ENCODE data around the gene CLDN3.

DNA sequence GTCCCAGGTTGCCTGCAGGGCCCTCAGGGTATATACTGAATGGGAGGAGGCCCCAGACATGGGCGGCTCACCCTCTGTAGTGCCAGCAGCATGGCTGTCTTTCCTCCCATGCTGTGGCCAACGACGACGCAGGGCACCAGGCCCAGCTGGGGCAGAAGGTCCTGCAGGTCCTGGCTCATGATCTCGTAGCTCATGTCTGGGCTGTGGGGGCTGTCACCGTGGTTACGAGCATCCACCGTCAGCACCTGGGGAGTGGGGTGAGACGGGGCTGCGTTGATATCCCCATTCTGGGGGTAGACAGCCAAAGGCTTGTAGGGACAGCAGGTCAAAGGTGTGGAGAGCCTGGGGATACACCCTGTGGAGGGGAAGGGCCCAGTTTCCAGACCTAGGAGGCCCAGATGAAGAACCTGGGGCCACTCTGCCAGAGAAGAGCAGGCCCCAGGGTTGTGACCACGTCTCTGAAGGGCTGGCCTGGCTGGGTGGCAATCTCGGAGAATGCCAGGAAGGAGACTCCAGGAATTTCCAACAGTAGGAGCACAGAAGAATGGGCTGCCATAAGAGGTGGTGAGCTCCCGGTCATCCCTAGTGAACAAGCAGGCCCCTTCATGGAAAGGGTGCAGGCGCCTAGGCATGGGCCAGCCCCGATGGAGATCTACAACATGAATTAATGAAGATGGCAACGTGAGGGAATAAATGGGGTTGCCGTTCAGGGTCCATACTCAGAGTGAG lies 32.4 kb downstream of the CLDN3 start:
- TF ChIP-seq, protein P1, sequence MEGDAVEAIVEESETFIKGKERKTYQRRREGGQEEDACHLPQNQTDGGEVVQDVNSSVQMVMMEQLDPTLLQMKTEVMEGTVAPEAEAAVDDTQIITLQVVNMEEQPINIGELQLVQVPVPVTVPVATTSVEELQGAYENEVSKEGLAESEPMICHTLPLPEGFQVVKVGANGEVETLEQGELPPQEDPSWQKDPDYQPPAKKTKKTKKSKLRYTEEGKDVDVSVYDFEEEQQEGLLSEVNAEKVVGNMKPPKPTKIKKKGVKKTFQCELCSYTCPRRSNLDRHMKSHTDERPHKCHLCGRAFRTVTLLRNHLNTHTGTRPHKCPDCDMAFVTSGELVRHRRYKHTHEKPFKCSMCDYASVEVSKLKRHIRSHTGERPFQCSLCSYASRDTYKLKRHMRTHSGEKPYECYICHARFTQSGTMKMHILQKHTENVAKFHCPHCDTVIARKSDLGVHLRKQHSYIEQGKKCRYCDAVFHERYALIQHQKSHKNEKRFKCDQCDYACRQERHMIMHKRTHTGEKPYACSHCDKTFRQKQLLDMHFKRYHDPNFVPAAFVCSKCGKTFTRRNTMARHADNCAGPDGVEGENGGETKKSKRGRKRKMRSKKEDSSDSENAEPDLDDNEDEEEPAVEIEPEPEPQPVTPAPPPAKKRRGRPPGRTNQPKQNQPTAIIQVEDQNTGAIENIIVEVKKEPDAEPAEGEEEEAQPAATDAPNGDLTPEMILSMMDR (IDR thresholded peaks at IDR 0.05; ENCODE audit: low read depth, low read length) = no peak
- TF ChIP-seq POLR2A (IDR thresholded peaks at IDR 0.05; ENCODE audit: extremely low read depth, insufficient read length) = no peak
- TF ChIP-seq, protein P2, sequence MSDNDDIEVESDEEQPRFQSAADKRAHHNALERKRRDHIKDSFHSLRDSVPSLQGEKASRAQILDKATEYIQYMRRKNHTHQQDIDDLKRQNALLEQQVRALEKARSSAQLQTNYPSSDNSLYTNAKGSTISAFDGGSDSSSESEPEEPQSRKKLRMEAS (IDR thresholded peaks at IDR 0.05; ENCODE audit: low read depth, low read length) = no peak

All from NB4 (cell line).